K562 (cell line): ENCODE results near the gene CPVL. TPM values are rescaled to one million over a fixed set of nuclear protein-coding genes. Genes with fewer than 3 reads are reported as not detected.

Experiments used
- ATAC-seq: fragments of 200-7000 bp; cut with Tn5 transposase; 3 replicates; pipeline ENCODE4 v1.9.1; 2020; ENCODE audit warnings: moderate library complexity
- BruUV-seq: library from RNA; stranded (reverse); fragments of 400-500 nt; replicated peaks from 2 replicates; lab custom pipeline; 2021; lab: Mats Ljungman, UMichigan
- CTCF ChIA-PET: fragments of 300-600 bp; formaldehyde crosslinking; extraction: SDS; loops from one replicate; lab custom pipeline; 2021; ENCODE audit warnings: low intra/inter-chr PET ratio; lab: Yijun Ruan, JAX
- POLR2A ChIA-PET: fragments of 300-600, 350-650 bp; sonication (Branson Sonifier 250); formaldehyde crosslinking; extraction: SDS; loops from one replicate; lab custom pipeline; 2021; ENCODE audit warnings: antibody characterized with exemption, inconsistent platforms; lab: Yijun Ruan, JAX
- DNase-seq, 4 experiments: peaks; one replicate each; pipeline versions ENCODE4 v3.0.0 to v3.0.0-alpha.2; 2011 to 2018; ENCODE audit warnings: low spot score in 3 of 4, mixed read lengths in 3 of 4; ENCODE audit errors: extremely low read depth in 1 of 4
- FAIRE-seq: peaks from 2 replicates; lab custom pipeline; 2011; peaks lifted over from hg19 to GRCh38; lab: Jason Lieb, UNC
- H2AFZ ChIP-seq: 2 replicates; pipeline ENCODE4 v1.6.0; 2011; ENCODE audit warnings: low read depth, low read length, control low read depth, inconsistent platforms
- H3K27ac ChIP-seq: fragments of 200-600 bp; 3 replicates; pipeline ENCODE4 v1.8.0; 2011; ENCODE audit warnings: low read depth, mild to moderate bottlenecking, control low read depth, inconsistent platforms, low read length, moderate library complexity, mixed read lengths; ENCODE audit errors: extremely low read depth
- H3K27me3 ChIP-seq, 2 experiments: fragments of 300-600 bp in 1 of 2; 2 replicates in 1 of 2; 3 replicates in 1 of 2; pipeline versions ENCODE4 v1.6.0 to v1.8.0; 2011; ENCODE audit warnings: inconsistent platforms in 2 of 2, low read length in 2 of 2, mild to moderate bottlenecking in 1 of 2, mixed read lengths in 1 of 2, moderate library complexity in 1 of 2; ENCODE audit not compliant: control insufficient read depth in 2 of 2, insufficient read depth in 2 of 2
- H3K36me3 ChIP-seq: fragments of 300-600 bp; 3 replicates; pipeline ENCODE4 v1.8.0; 2011; ENCODE audit warnings: mild to moderate bottlenecking, low read length, inconsistent platforms; ENCODE audit not compliant: control insufficient read depth, insufficient read depth
- H3K4me1 ChIP-seq, 2 experiments: fragments of 200-600 bp in 1 of 2; replicated peaks in 1 of 2; 2 replicates in 1 of 2; 3 replicates in 1 of 2; pipeline versions ENCODE4 v1.5.1 to v1.8.0; 2011; ENCODE audit warnings: inconsistent platforms in 2 of 2, low read length in 2 of 2, mild to moderate bottlenecking in 1 of 2, mixed read lengths in 1 of 2, moderate library complexity in 1 of 2; ENCODE audit not compliant: control insufficient read depth in 2 of 2, insufficient read depth in 2 of 2
- H3K4me2 ChIP-seq: 2 replicates; pipeline ENCODE4 v1.6.1; 2011; ENCODE audit warnings: low read length, control low read depth, inconsistent platforms, mixed read lengths; ENCODE audit not compliant: insufficient read depth
- H3K4me3 ChIP-seq: fragments of 200-600 bp; sonication (generic), shearing (Covaris generic); 2 replicates; pipeline ENCODE4 v1.5.1; 2016; ENCODE audit warnings: control low read depth, inconsistent platforms
- H3K79me2 ChIP-seq: fragments of 200-600 bp; 3 replicates; pipeline ENCODE4 v1.8.0; 2011; ENCODE audit warnings: low read length, inconsistent platforms; ENCODE audit not compliant: control insufficient read depth, insufficient read depth
- H3K9ac ChIP-seq, 2 experiments: 2 replicates each; pipeline versions ENCODE4 v1.6.0 to v1.6.1; 2011; ENCODE audit warnings: low read depth in 2 of 2, low read length in 2 of 2, control low read depth in 1 of 2, inconsistent platforms in 1 of 2, mild to moderate bottlenecking in 1 of 2, mixed read lengths in 1 of 2; ENCODE audit not compliant: insufficient read depth in 1 of 2
- H3K9me1 ChIP-seq: one replicate; pipeline ENCODE4 v1.6.0; 2011; ENCODE audit warnings: inconsistent platforms, mild to moderate bottlenecking, low read length, moderate library complexity; ENCODE audit not compliant: control insufficient read depth, insufficient read depth
- H3K9me3 ChIP-seq: replicated peaks from 2 replicates; pipeline ENCODE4 v1.5.1; 2011; ENCODE audit warnings: low read depth, low read length, inconsistent platforms; ENCODE audit not compliant: control insufficient read depth, insufficient read depth
- H4K20me1 ChIP-seq: replicated peaks from 2 replicates; pipeline ENCODE4 v1.6.1; 2011; ENCODE audit warnings: low read length, inconsistent platforms, mixed read lengths; ENCODE audit not compliant: control insufficient read depth, insufficient read depth
- CCNT2 ChIP-seq: IDR thresholded peaks from 2 replicates; pipeline ENCODE4 v1.6.1; 2011; ENCODE audit warnings: borderline replicate concordance, low read depth, mild to moderate bottlenecking, moderate library complexity, mixed read lengths, low read length; ENCODE audit not compliant: insufficient read length; ENCODE audit errors: extremely low read depth
- CREB3L1 ChIP-seq: fragments of 450-650 bp; IDR thresholded peaks from 2 replicates; pipeline ENCODE4 v1.6.1; 2014; ENCODE audit warnings: low read depth, mild to moderate bottlenecking, moderate library complexity, borderline replicate concordance
- JUND ChIP-seq, 2 experiments: IDR thresholded peaks; 2 replicates in 1 of 2; 3 replicates in 1 of 2; pipeline ENCODE4 v1.6.1; 2011; ENCODE audit warnings: borderline replicate concordance in 2 of 2, low read depth in 2 of 2, low read length in 2 of 2, improper control_type of control experiment in 1 of 2, missing biosample characterization in 1 of 2, missing genetic modification characterization in 1 of 2, missing genetic modification reagents in 1 of 2
- LCOR ChIP-seq: sonication (generic); formaldehyde crosslinking; IDR thresholded peaks from 2 replicates; pipeline ENCODE4 v1.8.0; 2022; ENCODE audit warnings: mild to moderate bottlenecking, missing genetic modification reagents
- PRMT5 ChIP-seq: sonication (generic); formaldehyde crosslinking; IDR thresholded peaks from 2 replicates; pipeline ENCODE4 v1.5.0; 2020; ENCODE audit warnings: missing genetic modification reagents
- RFX7 ChIP-seq: fragments of 250-450 bp; sonication (Bioruptor Pico); IDR thresholded peaks from 2 replicates; pipeline ENCODE4 v1.5.1; 2021; ENCODE audit warnings: mild to moderate bottlenecking
- RUNX1 ChIP-seq: sonication (generic); IDR thresholded peaks from 2 replicates; pipeline ENCODE4 v1.6.1; 2016; ENCODE audit warnings: antibody characterized with exemption, low read depth
- SOX6 ChIP-seq: fragments of 450-650 bp; IDR thresholded peaks from 2 replicates; pipeline ENCODE4 v1.6.1; 2014; ENCODE audit warnings: mild to moderate bottlenecking
- TCF7L2 ChIP-seq: fragments of 150-350 bp; IDR thresholded peaks from 2 replicates; pipeline ENCODE4 v1.6.1; 2016; ENCODE audit warnings: low read depth, mild to moderate bottlenecking, low read length, moderate library complexity
- VEZF1 ChIP-seq: fragments of 200-800 bp; sonication (Bioruptor generic); IDR thresholded peaks from 2 replicates; pipeline ENCODE4 v1.6.1; 2017; ENCODE audit warnings: missing genetic modification characterization, missing compliant biosample characterization
- ZNF239 ChIP-seq: fragments of 250-450 bp; sonication (Bioruptor Pico); IDR thresholded peaks from 2 replicates; pipeline ENCODE4 v1.4.0; 2020; ENCODE audit warnings: mild to moderate bottlenecking
- ZNF280B ChIP-seq: fragments of 250-450 bp; sonication (Bioruptor Pico); IDR thresholded peaks from 2 replicates; pipeline ENCODE4 v1.5.1; 2021; ENCODE audit warnings: mild to moderate bottlenecking
- ZNF507 ChIP-seq: conservative IDR thresholded peaks from 2 replicates; pipeline ENCODE4 v1.6.1; 2017; ENCODE audit warnings: missing genetic modification characterization, missing compliant biosample characterization
- ZNF655 ChIP-seq: fragments of 250-450 bp; sonication (Bioruptor Pico); IDR thresholded peaks from 2 replicates; pipeline ENCODE4 v1.5.0; 2021
- ZZZ3 ChIP-seq: fragments of 450-650 bp; IDR thresholded peaks from 2 replicates; pipeline ENCODE4 v1.6.1; 2016; ENCODE audit warnings: antibody characterized with exemption, mild to moderate bottlenecking, moderate library complexity
- WGBS: fragments of 100-300 bp; shearing (Covaris generic); methylation state at CpG from one replicate; pipeline ENCODE4 v1.1.6; 2016; ENCODE audit warnings: low coverage, mixed read lengths; ENCODE audit not compliant: insufficient coverage; ENCODE audit errors: missing lambda C conversion rate; 5-methylcytosine and 5-hydroxymethylcytosine counted together
- in situ Hi-C: fragments of 300-500 bp; cut with MboI; formaldehyde crosslinking; loops from 4 replicates; pipeline ENCODE4 v1.15.0; 2018; ENCODE audit warnings: inconsistent platforms, mixed read lengths
- intact Hi-C: fragments of 100-400 bp; cut with micrococcal nuclease; formaldehyde crosslinking; loops from 2 replicates; pipeline ENCODE4 v1.14.2; 2022
- polyA plus RNA-seq, 8 experiments: library from polyadenylated mRNA; depleted of rRNA in 4 of 8; stranded (reverse) in 5 of 8; unstranded in 3 of 8; fragments of >200 nt; fragmentation: Nextera tagmentation in 2 of 8; fragmentation: Illumina TruSeq in 1 of 8; extraction: Ambion mirVana in 2 of 8; extraction: Trizol in 1 of 8; gene quantifications; 2 replicates each; pipeline versions ENCODE4 v1.2.1 to v1.2.3, GENCODE V29; 2011 to 2014; ENCODE audit warnings: inconsistent platforms in 1 of 8, missing spikeins in 1 of 8
- total RNA-seq, 7 experiments: library from RNA; depleted of rRNA in 6 of 7; stranded (reverse); fragments of >200 nt in 6 of 7; fragmentation: Illumina TruSeq in 2 of 7; extraction: Trizol in 2 of 7; gene quantifications; 2 replicates each; pipeline versions ENCODE4 v1.2.1 to v1.2.3, GENCODE V29; 2011 to 2021; ENCODE audit warnings: low replicate concordance in 1 of 7

CPVL gene
- total and polyA plus RNA-seq, 9 of the 15 experiments (the other 6 are each of a cell fraction or from before 2014, with no cell fraction given), result 0.89 to 2.4 (median 1.5) TPM

- in situ Hi-C loops (no loop called here), intact Hi-C loops (no loop called here)
- no TSS peak for BruUV-seq
- Histone ChIP-seq H3K4me3 (no peak overlapping the region), H3K27me3 (peaks cover 0 to 6% of the 10 kb centered on the region in 2 experiments; a peak in 1 of 5 replicates), H3K4me1 (no peaks in the 10 kb centered on the region), H3K9me1 (no peaks in the 10 kb centered on the region), H3K4me2 (no peak overlapping the region), H3K27ac (no peak overlapping the region), H3K9ac (no peak overlapping the region), H2AFZ (no peak overlapping the region), H3K36me3 (no peaks in the 10 kb centered on the region), H4K20me1 (no peaks in the 10 kb centered on the region), H3K9me3 (no peaks in the 10 kb centered on the region), H3K79me2 (no peaks in the 10 kb centered on the region)
- DNase-seq (no peak), FAIRE-seq (no peak), ATAC-seq (no peak)
- ChIA-PET POLR2A (no interaction called here), CTCF (no interaction called here)
- 0% methylated on average over 6 of the region's 10 CpGs for WGBS
- TF ChIP-seq LCOR (CRISPR knock-in tag), result no peak
- no peak for TF ChIP-seq TCF7L2
- no peak for TF ChIP-seq ZNF655 (CRISPR knock-in tag)
- TF ChIP-seq ZZZ3, result no peak
- no peak for TF ChIP-seq ZNF507 (tag)
- TF ChIP-seq CREB3L1, result no peak
- no peak for TF ChIP-seq SOX6
- no peak for TF ChIP-seq VEZF1
- no peak for TF ChIP-seq JUND (IDR thresholded peaks at IDR 0.05; ENCODE audit: borderline replicate concordance, low read depth, low read length)
- no peak for TF ChIP-seq JUND (tag; IDR thresholded peaks at IDR 0.05; ENCODE audit: borderline replicate concordance, low read depth, low read length)
- TF ChIP-seq RFX7 (CRISPR knock-in tag), result no peak
- TF ChIP-seq ZNF280B (CRISPR knock-in tag), result no peak
- TF ChIP-seq ZNF239 (CRISPR knock-in tag), result no peak
- TF ChIP-seq RUNX1, result no peak
- no peak for TF ChIP-seq PRMT5
- TF ChIP-seq CCNT2, result no peak
Measured at GRCh38 chr7:29090836-29091601, 55.3 kb downstream of the CPVL start.
